ENCODE data around the gene DOCK2. TPM values are rescaled to one million over a fixed set of nuclear protein-coding genes. Genes with fewer than 3 reads are reported as not detected.
"Not testable (repeated sequence)": the region's sequence is repeated elsewhere in the genome, so short reads cannot be mapped to it uniquely, and the experiment has no call there.

The DOCK2 gene
- total RNA-seq, 1 donor from 2014 or later = 0.39 TPM

- DNase-seq (ENCODE audit: low read depth in 2 of 2) = peak in 1 of 2 donors; percentile 61
These were observed 80.2 kb downstream of the DOCK2 start for GRCh38 chr5:169717288-169717687.

DNA sequence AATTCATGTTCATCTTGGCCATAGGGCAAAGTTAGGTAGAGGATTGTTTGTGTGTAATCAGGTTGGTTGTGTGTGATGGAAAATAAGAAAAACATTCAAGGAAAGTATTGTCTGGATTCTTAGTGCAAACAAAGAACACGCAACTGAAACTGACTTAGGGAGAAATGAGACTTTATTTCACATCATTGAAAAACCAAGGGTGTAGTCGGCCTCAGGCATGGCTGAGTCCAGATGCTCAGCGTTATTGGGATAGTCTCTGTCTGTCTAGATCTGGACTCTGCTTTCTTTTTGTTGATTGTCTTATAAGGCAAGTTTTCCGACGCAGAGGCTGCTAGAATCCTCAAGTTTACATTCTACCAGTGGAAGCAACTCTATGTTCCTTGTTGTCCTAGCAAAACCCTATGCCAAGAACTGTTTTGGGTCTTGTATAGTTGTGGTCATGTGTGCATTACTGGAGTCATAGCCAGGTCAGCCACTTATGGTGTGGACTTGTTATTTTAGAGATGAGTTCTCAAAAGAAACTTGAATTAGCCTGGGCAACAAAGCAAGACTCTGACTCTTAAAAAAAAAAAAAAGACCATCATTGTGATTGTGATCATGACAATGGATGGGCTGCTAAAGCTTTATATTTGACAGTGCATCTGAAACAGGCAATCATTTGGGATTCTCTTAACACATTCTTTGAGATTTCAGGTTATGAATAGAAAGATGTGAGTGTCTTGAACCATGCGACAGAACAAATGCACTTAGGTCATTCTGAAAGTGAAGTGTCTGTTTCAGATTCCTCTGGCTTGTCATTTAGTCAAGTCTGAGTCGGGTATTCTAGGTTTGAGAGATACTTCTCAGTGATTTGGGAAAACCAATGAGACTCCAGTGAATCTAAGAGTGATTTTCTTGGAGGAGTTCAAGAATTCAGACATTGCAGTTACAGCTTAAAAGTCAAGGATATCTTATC is 82.6 kb downstream of the DOCK2 start:
- no peak for DNase-seq (ENCODE audit: low read depth in 2 of 2)

DNA sequence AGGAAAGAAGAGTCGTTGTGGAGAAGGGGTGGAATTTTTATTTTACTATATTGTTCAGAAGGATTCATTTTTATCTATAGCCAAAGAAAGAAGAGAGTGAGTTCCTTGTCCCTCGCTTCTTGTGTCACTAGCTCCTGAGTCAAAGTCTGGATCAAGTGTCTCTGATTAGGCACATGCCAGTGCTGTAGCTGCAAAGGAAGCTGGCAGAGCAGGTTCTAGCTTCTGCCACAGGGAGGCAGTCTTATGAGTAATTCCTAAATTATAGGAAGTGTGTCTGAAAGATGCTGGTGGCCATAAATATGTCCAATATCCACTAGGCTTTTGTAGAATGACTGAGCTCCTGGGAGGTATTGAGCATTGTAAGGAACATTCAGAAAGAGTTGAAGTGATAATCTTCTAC is 84.7 kb downstream of the DOCK2 start:
- no peak for DNase-seq (ENCODE audit: low read depth in 2 of 2)

DNA sequence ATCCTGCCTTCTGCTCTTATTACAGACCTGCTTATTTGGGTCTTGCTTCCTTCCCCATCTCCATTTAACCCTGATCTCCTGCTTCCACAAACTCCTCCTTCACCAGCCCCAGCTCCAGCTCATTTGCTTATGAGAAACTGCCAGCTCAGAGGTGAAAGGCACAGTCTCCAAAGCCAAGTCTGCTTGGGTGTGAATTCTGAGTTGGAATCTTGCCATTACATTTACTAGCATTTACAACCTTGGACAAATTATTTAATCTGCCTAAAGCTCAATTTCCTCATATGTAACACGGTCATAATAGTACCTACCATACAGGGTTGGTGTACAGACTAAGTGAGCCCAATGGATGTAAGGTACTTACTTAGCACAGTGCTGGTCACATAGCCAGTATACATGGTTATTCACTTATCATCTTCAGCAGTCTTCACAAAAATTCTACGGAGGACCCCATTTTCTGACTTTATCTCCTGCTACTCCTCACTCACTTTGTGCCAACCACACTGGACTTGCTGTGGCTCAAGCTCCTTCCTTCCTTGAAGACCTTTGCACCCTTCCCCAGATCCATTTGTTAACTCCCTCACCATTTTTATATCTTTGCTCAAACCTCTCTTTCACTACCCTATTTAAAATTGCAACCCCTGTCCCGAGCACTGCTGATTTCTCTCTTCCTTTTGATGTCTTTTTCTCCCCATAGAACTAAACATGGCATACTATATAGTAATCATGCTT is 86.2 kb downstream of the DOCK2 start:
- no peak for DNase-seq (ENCODE audit: low read depth in 2 of 2)

- DNase-seq (ENCODE audit: low read depth in 2 of 2) = no peak
These were observed 87.4 kb downstream of the DOCK2 start for GRCh38 chr5:169724303-169725087.

GRCh38 chr5:169725665-169726064 is 88.6 kb downstream of the DOCK2 start:
- DNase-seq (ENCODE audit: low read depth in 2 of 2) = not testable (repeated sequence)

DNA sequence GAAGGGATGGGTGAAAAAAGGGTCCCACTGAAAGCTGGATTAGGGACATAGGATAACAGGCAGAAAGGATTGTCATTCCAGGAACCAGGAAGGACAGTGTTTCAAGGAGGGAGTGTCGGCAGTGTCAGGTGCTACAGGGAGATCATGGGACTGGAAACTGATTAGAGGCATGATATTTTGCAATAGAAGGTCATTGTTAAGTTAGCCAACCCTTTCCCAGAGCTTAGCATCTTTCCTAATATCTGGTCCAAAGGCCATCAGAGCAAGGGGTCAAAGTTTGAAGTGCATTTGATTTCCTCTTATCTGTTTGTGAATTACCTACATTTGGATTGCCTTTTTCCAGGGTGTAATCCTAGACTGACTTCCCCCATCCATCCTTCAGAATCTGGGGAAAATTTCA is 91.3 kb downstream of the DOCK2 start:
- no peak for DNase-seq (ENCODE audit: low read depth in 2 of 2)

DNA sequence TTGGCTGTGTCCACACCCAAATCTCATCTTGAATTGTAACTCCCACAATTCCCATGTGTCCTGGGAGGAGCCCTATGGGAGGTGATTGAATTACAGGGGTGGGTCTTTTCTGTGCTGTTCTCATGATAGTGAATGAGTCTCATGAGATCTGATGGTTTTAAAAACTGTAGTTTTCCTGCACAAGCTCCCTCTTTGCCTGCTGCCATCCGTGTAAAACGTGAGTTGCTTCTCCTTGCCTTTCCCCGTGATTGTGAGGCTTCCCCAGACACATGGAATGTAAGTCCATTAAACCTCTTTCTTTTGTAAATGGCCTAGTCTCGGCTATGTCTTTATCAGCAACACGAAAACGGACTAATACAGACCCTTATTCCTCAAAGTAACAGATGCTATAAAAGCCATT is 94.1 kb downstream of the DOCK2 start:
- no peak for DNase-seq (ENCODE audit: low read depth in 2 of 2)

GRCh38 chr5:169732841-169733240 is 95.8 kb downstream of the DOCK2 start:
- no peak for DNase-seq (ENCODE audit: low read depth in 2 of 2)

- DNase-seq (ENCODE audit: low read depth in 2 of 2) = no peak
These were observed 98.8 kb downstream of the DOCK2 start for GRCh38 chr5:169735913-169736312.

- DNase-seq (ENCODE audit: low read depth in 2 of 2) = no peak
These were observed 99.6 kb downstream of the DOCK2 start for GRCh38 chr5:169736653-169737052.

GRCh38 chr5:169740435-169740834 is 103.4 kb downstream of the DOCK2 start:
- no peak for DNase-seq (ENCODE audit: low read depth in 2 of 2)

- DNase-seq (ENCODE audit: low read depth in 2 of 2) = no peak
These were observed 105.8 kb downstream of the DOCK2 start for GRCh38 chr5:169742771-169743296.

GRCh38 chr5:169744336-169744735 is 107.3 kb downstream of the DOCK2 start:
- no peak for DNase-seq (ENCODE audit: low read depth in 2 of 2)

DNA sequence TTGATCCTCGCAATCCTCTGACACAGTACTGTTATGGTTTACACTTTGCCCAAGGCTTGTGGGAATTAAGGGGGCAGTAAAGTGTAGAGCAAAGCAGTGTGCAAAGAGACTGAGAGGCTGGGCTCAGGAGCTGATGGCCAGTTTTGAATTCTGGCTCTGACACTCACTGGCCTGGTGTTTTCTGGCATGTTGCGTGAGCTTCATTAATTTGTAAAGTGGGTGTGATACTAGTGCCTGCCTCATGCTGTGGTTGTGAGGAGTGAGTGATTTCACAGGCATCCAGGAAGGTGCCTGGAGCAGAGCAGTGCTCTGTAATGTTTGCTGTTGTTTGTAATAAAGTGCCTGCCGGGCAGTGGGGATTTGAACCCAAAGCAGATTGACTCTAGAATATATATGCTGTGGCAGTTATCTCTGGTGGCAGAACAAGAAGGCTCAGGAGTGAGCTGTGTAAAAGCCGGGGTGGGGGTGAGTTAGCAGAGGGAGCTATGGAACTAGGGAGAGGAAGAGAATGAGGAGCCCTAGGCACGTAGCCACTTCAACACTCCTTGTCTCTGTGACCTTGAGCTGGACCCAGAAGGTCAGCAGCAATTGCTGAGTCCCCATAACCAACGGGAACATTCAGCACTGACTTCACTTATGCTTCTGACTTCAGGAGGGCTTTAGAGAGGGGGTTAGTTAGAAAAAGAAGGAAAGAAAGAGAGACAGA is 108.5 kb downstream of the DOCK2 start:
- no peak for DNase-seq (ENCODE audit: low read depth in 2 of 2)

GRCh38 chr5:169746147-169746694 is 109.1 kb downstream of the DOCK2 start:
- DNase-seq (ENCODE audit: low read depth in 2 of 2) = no peak

GRCh38 chr5:169748174-169748573 is 111.1 kb downstream of the DOCK2 start:
- DNase-seq (ENCODE audit: low read depth in 2 of 2) = no peak

- no peak for DNase-seq (ENCODE audit: low read depth in 2 of 2)
These were observed 112.2 kb downstream of the DOCK2 start for GRCh38 chr5:169749295-169749694.

GRCh38 chr5:169751490-169751889 is 114.4 kb downstream of the DOCK2 start:
- no peak for DNase-seq (ENCODE audit: low read depth in 2 of 2)

DNA sequence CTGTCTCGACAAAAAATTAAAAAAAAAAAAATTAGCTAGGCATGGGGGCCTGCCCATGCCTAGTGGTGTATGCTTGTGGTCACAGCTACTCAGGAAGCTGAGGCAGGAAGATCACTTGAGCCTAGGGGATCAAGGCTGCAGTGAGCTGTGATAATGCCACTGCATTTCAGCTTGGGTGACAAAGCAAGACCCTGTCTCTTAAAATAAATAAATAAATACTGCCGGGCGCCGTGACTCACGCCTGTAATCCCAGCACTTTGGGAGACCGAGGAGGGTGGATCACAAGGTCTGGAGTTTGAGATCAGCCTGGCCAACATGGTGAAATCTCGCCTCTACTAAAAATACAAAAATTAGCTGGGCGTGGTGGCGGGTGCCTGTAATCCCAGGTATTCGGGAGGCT is 115.5 kb downstream of the DOCK2 start:
- DNase-seq (ENCODE audit: low read depth in 2 of 2) = not testable (repeated sequence)

GRCh38 chr5:169753795-169754194 is 116.7 kb downstream of the DOCK2 start:
- no peak for DNase-seq (ENCODE audit: low read depth in 2 of 2)
